NCI-H226 (cell line): ENCODE measurements around the gene PSMA3.
A peak's percentile ranks its signal among the peaks of the same experiment; 100 is the strongest.
"Not testable (repeated sequence)": the region's sequence is repeated elsewhere in the genome, so short reads cannot be mapped to it uniquely, and the experiment has no call there.

ENCODE experiments used
- DNase-seq: peaks from one replicate; pipeline ENCODE4 v3.0.0-alpha.2; 2015

Gene PSMA3

DNA sequence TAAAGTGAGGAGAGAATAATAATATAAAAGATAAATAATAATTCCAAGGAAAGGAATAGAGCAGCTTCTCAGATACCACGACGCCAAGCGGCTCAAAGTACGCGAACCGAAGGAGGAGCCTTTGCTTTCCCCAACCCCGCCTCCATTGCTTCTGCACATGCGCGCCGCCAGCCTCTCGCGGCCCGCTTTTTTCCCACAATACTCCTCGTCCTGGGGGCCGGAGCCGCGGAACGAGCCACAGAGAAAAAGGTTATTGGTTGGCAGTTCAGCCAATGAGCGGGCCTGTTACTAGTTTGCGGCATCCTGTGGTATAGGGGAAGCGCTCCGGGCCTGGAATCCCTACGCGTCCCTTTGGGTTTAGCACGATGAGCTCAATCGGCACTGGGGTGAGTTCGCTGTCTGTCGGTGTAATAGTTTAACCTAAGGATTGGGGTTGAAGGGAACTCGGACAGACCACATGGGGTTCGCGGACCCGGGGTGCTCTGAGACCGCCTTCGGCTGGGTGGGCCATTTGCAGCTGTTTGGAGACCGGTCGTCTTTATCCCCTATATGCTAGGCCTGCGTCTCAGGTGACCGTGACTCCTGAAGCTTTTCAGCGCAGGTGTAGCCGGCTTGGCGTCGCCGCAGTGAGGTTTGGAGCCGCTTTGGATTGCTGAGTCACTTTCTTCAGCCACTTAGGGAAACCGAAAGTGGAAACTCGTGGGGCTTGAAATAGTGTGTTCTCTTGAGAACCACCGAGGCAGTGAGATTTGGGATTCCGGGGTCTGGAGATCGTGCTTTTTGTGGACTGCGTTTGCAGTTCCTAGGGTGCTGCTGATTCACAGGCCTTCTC, at the start of gene PSMA3:
TSS of gene PSMA3 (plus strand) at position 288 of the 832 bp plus-strand sequence. CDS start at position 366, 78 bp downstream.
- peak; percentile 97 for DNase-seq

DNA sequence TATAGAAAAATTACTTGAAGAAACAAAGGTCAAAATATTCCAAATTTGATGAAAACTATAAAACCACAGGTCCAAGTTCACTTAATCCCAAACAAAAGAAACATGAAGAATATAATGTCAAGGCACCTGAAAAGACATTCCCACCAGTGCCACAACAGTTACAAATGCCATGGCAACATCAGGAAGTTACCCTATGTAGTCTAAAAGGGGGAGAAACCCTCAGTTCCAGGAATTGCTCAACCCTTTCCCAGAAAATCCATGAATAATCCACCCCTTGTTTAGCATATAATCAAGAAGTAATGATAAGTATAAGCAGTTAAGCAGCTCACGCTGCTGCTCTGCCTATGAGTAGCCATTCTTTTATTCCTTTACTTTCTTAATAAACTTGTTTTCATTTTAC, 48.4 kb upstream of the PSMA3 start:
- no peak for DNase-seq

DNA sequence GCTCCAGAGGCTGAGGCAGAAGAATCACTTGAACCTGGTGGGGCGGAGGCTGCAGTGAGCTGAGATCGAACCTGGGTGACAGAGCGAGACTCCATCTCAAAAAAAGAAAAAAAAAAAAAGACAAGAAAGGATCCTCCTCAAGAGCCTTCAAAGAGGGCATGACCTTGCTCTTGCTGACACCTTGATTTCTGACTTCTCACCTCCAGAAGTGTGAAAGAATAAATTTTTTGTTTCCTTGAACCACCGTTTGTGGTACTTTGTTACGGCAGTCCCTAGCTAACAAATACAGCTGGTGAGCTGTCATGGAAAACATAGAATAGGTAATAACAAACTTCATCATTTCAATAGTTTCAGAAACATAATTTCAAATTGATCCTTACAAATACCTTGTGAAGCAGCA, 46.6 kb upstream of the PSMA3 start:
- DNase-seq: no peak

DNA sequence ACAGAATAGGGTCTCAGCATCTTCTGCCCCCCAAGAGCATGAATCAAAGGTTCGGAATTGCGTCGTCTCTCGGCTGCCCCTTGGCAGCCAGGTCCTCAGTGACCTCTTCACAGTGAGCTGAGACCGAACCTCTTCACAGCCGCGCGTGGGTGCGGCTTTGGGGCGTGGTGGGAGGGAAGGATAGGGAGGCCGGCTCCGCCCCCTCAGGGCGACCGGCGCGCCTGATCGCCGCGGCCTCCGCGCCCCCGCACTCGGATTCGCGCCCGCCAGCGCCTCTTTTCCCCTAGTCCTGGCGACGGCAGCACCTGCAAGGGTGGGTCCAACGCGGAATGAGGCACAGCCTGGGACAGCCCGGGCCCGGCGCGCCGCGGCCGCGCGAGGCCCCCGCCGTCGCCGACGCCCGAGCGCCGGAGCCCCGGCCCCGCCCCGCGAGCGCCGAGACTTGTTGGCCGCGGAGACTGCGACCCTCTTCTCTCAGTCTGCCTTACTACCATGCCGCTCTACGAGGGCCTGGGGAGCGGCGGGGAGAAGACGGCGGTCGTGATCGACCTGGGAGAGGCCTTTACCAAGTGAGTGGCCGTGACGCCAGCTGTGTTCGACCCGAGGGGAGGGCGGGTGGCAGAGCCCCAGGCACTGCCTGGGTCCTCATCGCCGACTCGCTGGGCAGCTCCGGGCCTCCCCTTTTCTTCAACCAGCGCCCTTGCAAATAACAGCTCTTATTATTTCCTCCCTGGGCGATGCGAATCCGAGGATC, 44.7 kb upstream of the PSMA3 start, which contains the start of gene ACTR10:
TSS of gene ACTR10 (plus strand) at position 424 of the 754 bp plus-strand sequence. CDS start at position 493, 69 bp downstream.
- peak; percentile 77 for DNase-seq

DNA sequence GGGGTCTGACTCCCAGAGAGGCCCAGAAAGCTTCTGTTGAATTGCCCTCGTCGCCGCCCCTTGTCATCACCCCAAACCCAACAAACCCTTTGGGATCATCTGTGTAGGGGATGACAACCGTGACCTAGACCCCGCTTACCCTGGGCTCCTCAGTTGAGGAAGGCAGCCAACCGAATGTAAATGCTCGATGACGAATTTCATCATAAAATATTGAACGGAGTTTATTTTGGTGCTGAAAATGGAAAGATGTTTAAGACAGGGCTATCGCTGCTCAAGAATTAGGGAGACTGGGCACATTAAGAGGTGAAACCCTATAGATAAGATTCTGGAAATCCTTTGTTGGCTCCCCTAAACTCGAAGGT, 44.2 kb upstream of the PSMA3 start:
- no peak for DNase-seq

DNA sequence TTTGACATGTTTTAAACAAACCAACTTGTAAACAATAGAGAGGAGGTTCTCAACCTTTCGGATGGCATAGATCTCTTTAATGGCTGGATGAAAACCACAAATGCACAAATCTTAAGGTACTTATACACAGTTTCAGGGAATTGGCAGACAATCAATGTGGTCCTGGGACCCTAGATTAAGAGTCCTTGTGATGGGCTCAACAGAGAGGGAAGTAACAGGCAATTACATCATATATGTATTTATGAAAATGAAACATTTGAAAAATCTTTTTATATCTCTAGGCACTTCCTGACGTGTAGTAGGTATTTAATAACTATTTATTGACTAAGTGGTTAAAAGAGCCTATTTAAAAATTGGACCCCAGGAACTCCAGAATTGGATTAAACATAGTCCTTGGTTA, 43.8 kb upstream of the PSMA3 start:
- DNase-seq: no peak

DNA sequence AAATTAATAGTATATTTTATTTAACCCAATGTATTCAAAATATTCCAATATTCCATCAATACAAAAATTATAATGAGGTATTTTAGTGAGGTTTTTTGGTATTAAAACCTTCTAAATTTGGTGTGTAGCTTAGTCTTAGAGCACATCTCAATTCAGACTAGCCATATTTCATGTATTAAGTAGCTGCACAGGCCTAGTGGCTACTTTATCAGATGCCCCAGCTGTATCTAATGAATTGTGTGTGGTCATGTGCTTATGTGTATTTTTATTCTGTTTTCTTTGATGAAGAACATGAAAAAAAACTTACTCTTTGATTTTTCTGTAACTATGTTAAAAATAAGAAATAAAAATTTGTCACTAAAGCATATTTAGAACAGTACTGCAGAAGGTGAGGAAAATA, 31.5 kb upstream of the PSMA3 start:
- DNase-seq: no peak

DNA sequence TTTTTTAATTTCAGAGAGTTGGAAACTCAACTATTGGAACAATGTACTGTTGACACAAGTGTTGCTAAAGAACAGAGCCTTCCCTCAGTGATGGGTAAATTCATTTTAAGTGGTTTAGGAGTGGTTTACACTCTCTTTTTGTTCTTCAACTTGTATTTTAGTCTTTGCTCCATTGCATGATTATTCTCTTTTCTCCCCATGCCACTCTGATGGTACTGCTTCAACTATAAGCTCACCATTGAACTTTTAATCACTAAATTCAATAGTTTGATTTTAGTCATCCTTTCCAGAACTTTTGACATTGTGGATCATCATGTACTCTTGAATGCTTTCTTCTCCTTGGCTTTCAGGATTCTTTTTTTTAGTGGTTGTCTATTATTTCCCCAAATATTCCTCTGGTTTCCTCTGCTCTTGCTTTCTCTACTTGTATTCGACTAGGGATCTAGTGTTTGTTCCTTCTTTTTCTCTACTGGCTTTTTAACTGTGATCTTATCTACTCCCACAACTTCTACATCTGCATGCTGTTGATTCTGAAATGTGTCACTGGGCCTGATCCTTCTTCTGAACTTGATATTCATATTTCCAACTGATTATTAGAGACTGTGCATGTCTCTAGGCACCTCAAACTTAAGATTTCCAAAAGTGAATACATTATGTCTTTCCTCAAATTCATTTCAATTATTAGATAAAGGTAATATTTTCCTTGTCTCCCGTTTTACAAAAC, 29.3 kb upstream of the PSMA3 start:
- DNase-seq: no peak

DNA sequence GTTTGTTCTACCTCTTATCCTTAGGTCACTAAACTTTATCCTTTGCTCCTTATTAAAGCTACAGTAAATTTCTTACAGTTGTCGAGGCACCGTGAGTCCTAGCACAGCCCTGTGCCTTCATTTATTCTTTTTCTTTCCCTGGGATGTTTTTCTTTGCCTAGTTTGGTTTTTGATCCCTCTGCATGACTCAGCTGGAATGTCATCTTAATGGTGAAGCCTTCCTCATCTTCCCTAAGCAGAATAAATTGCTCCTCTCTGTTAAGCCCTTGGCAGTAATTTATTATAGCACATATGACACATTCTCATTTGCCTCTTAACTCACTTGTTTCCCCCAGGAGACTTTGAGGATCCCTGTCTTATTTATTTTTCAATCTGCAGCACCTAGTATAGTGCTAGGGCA, 28.1 kb upstream of the PSMA3 start:
- DNase-seq: peak; percentile 12

DNA sequence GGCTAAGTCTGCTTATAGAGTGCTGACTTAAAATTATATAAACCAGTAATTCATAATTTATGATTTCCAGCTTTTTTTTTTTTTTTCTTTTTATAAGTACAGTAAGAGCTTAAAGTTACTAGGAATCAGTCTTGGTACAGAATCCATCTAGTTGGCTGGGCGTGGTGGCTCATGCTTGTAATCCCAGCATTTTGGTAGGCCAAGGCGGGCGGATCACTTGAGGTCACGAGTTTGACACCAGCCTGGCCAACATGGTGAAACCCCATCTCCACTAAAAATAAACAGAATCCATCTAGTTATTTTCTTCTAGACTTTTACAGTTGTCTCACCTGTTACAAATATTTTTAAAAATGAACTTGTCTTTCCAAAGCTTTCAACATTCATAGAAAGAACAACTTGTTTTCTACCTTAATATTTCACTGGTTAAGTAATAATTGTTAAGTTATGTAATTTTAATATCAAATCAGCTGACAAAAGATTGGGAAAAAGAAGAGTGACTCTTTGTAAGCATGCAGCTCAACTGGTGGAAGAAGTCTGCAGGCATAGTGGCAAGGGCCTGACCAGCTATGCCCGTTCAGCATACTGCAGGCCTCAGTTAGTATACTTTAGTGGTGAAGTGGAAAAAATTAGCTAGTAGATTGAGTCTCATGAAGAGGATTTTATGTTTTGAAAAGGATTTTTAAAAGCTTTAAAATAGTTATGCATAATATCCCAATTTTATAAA, 17.4 kb upstream of the PSMA3 start:
- no peak for DNase-seq

DNA sequence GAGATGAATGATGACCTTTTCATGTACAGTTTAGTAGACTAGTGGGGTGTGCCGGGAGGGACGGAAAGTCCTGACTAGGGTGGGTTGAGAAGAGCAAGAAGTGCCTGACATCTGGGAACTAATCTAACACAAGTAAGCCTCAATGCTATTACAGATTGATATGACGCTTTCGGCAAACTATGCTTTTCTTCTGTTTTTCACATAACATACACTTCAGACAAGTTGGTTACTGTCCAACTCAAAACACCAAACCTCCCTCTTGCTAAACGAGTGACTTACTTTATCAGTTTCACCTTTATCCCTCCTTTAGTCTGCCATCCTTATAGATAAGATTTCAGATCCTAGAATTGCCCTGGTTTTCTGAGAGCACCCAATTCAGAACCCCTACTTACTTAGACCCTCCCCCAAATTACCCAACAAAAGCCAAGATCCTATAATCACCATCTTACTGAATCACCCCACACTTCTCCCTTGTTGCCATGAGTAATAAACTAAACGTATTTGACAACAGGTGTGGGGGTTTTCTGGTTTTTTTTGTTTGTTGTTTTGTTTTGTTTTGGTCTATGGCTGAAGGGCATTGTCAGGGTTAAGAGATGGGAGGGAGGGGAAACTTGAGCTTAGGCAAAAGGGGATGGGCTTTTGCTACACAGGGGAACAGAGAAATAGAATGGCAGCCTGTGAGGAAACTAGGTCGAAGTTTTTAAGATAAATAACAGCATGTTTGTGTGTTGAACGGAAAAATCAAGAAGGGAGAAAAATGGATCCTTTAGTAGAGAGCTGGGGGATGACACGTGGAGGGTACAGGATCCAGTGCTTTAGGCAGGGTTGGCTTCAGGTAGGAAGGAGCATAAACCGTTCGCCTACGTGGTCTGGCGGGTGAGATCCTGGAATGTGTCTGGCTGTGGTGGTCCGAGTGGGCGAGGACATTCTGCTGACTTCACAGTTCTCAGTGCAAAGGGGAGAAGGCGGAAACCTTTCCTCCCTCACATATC, 6.1 kb upstream of the PSMA3 start:
- DNase-seq: no peak

DNA sequence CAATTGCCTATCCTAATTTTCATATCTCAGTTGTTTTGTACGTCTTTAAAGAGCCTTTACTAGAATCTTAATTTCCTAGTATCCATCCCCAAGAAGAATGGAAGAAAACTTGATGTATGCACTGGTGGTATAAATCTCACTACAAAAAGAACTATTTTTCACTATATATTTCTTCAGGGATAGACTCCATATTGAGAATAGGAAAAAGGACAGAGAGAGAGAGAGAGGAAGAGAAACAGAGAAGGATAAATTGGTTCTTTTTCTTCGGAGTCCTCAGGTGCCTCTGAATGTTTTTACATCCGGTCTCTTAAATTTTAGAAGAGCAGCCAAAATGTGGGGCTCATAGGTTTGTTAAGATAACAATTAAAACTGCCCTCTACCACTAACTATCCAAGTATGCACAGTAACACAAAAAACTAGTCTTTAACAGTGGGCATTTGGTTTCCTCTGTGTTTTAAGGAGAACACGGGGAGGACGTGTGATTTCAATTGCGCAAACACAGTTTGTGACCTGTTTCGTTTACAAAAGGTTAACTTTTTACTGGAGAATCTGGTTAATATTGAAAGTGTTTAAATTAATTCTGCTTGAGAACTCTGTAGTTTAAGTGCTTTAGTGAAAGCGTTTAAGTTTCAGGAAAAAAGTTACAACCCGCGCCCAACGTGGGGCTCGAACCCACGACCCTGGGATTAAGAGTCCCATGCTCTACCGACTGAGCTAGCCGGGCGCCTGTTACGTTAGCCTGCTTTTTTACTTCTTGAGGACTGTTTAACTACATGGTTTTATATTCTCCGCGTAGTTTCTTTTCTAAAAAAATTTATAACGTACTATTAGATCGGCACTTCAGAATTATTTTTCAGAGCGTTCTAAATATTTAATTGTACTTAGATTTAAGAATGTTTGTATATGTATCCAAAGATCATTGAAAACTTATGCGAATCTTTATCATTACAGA, 5.1 kb upstream of the PSMA3 start:
- peak; percentile 49 for DNase-seq

DNA sequence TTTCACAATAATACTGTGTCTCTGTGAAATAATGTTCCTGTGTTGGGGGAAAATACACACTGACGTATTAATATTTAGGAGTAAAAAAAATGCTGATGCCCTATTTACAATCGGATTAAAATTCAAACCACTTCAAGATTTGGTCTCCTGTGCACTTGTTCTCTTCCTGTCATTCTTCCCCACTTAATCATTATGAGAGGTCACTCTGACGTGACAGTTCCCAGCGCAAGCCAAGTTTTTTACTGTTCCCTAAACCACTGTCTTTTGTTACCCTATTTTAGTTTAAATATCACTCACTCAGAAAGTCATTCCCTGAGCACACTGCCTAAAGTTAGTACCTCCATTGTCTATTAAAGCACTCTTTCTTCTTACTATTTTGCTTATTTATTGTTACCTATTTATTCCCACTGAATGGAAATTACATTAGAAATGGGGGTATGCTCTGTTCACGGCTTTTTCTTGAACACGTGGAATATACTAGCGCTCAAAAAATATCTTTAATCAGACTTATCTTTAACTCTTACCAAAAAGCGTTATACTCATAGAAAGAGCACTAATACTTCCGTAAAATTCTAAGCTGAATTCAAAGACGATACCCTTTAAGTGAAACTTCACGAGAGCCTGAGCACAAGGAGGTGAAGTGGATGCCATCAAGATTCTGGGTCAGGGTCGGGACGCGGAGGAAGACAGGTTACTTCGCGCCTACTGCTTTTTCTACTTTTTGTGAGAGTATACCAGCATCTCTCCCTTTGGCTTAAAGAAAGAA, 670 bp upstream of the PSMA3 start:
- no peak for DNase-seq

DNA sequence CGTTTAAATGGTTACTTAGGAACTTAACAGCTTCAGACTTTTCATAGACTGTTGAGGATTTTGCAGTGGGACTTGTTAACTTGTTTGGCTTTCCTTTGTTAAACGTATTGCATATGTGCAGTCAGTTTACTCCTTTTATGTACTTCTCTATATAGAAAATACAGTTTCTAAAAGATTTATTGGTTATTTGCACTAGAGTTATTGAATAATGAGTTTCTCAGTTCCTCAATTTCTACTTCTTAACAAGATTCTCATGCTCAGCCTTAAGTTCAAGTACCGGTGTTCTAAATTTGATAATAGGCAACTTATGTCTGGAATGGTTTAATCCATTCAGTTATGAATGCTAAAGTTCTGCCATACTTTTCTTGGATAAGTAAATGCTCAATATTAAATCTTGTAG, 919 bp downstream of the PSMA3 start:
- DNase-seq: no peak

DNA sequence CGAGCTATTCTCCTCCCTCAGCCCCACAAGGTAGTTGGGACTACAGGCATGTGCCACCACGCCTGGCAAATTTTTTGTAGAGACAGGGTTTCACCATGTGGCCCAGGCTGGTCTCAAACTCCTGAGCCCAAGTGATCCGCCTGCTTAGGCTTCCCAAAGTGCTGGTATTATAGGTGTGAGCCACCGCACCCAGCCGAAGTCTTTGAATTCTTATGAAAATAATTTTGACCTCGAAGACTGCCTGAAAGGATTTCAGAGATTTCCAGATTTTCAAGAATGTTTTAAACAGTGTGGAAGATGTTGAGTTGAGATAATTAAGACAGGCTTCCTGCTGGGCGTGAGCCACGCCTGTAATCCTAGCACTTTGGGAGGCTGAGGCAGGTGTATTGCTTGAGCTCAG, 5.0 kb downstream of the PSMA3 start:
- DNase-seq: no peak

DNA sequence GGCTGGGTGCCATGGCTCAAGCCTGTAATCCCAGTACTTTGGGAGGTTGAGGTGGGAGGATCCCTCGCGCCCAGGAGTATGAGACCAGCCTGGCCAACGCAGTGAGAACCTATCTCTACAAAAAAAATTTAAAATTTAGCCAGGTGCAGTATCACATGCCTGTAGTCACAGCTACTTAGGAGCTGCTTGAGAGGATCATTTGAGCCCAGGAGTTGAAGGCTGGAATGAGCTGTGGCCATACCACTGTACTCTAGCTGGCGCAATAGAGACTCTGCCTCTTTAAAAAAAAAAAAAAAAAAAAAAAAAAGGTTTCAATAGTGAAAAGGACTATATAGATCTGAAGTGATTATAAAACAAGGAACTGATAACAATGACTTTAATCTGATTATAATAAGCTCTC, 13.5 kb downstream of the PSMA3 start:
- no peak for DNase-seq

DNA sequence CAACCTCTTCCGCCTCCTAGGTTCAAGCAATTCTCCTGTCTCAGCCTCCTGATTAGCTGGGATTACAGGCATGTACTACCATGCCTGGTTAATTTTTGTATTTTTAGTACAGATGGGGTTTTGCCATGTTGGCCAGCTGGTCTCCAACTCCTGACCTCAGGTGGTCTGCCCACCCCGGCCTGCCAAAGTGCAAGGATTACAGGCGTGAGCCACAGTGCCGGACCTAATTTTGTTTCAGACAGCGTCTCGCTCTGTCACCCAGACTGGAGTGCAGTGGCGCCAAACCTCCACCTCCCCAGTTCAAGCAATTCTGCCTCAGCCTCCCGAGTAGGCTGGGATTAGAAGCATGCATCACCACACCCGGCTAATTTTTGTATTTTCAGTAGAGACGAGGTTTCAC, 17.4 kb downstream of the PSMA3 start:
- not testable (repeated sequence) for DNase-seq

DNA sequence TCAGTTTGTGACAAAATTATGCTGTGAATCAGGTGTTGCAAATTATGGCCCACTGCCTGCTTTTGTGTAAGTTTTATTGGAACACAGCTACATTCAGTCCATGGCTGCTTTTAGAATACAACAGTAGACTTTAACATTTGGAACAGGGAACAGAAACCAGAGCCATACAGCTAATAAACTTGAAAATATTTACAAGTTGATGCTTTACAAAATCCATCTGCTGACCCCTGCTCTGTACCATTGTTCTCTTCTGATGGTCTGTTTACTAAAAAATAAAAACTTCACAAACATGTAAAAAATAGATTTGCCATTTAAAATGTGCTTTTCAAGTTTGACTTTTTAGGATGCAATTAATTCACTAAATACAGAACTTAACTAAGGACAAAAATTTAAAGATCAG, 20.8 kb downstream of the PSMA3 start:
- no peak for DNase-seq

DNA sequence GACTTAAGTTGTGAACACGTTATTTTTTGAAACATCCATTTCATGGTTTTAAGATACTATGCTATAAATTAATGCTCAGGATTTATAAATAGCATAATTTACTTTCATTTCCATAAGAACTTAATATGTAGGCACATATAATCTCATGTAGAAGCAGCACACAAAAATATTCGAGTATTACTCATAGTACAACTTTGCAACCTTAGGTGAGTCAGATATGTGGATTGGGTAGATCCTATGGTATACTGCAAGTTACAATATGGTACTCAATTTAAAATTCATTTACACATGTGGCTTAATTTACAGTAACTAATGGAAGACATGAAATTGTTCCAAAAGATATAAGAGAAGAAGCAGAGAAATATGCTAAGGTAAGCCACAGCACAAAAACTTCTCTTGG, 26.0 kb downstream of the PSMA3 start:
- DNase-seq: no peak
